SK-N-DZ (cell line): Measurements from ENCODE around the gene TMEM131.
"Not testable (repeated sequence)": the region's sequence is repeated elsewhere in the genome, so short reads cannot be mapped to it uniquely, and the experiment has no call there.

Experiments
- DNase-seq: peaks from one replicate; pipeline ENCODE4 v3.0.0-alpha.2; 2015; ENCODE audit warnings: low spot score

TMEM131 gene

DNA sequence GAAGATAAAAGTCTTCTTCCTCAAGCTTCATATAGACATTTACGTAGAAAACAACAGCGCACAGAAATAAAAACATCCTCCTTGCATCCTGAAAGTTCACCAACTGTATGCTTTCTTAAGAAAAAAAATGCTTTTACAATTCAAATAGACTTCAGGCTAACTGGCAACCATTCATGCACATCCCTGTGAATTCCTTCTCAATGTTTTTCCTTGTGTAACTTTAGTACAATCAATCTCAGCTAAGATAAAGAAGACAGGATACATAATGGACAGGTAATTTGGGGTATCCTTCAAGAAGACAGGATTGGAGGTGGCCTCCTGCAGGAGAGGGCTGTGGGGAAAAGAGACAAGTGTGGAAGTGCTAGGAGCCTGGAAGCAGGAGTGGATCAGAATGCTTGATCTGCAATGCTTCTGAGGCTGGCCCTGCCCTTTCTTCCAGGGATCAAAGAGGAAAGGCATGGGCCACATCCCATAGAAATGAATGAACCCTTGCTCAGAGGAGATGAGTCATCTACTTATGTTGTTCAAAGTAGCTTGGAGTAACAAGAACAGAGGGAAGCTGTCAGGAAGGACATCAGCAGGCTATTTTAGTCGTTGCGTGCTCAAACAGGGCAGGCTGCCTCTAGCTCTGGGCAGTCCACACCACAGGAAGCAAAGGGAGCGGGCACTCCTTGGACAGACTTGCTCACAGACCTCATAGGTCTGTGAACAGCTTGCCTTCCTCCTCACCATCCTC is 126.6 kb downstream of the TMEM131 start:
- DNase-seq: no peak

GRCh38 chr2:97863829-97864228 is 131.9 kb downstream of the TMEM131 start:
- DNase-seq: no peak

DNA sequence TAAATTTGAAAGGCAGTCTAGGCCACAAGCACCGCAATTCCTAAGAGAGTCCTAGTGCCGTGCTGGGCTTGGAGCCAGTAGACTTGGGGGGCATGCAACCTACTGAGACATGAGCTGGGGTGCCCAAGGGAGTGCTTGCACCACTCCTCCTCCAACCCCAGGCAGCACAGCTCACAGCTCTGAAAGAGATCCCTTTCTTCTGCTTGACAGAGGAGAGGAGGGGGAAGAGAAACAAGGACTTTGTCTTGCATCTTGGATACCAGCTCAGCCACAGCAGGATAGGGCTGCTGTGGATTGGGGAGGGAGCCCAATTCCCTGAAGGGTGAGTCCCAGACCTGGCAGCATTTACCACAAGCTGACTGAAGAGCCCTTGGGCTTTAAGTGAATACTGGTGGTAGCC is 134.6 kb downstream of the TMEM131 start:
- no peak for DNase-seq

GRCh38 chr2:97858442-97858841 is 137.3 kb downstream of the TMEM131 start:
- no peak for DNase-seq

- DNase-seq: no peak
Observed at GRCh38 chr2:97857553-97857952, 138.2 kb downstream of the TMEM131 start.

DNA sequence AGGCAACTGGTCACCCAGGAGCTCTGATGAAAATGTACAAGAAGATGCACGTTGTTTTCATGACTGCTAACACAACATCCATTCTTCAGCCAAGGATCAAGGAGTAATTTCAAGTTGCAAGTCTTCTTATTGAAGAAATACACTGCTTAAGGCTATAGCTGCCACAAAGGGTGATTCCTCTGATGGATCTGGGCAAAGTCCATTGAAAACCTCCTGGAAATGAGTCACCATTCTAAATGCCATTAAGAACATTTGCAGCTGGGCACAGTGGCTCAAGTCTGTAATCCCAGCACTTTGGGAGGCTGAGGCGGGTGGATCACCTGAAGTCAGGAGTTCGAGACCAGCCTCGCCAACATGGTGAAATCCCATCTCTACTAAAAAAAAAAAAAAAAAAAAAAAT is 142.7 kb downstream of the TMEM131 start:
- not testable (repeated sequence) for DNase-seq

DNA sequence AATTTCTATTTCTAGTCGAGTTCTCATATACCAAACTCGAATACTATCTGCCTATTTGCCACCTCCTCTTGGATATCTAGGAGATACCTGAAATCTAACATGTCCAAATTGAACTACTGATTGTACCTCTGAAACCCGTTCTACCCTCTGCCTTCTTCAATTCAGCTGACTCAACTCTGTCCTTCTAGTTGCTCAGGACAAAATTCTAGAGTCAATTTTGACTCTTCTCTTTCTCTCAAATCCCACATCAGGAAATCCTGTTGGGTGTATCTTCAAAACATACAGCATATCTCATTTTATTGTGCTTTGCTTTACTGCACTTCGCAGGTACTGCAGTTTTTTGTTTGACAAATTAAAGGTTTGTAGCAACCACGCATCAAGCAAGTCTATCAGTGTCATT is 144.6 kb downstream of the TMEM131 start:
- DNase-seq: no peak

GRCh38 chr2:97849881-97850528 is 145.7 kb downstream of the TMEM131 start:
- no peak for DNase-seq

- no peak for DNase-seq
Observed at GRCh38 chr2:97848306-97848705, 147.4 kb downstream of the TMEM131 start.

GRCh38 chr2:97846716-97847115 is 149.0 kb downstream of the TMEM131 start:
- DNase-seq: not testable (repeated sequence)

DNA sequence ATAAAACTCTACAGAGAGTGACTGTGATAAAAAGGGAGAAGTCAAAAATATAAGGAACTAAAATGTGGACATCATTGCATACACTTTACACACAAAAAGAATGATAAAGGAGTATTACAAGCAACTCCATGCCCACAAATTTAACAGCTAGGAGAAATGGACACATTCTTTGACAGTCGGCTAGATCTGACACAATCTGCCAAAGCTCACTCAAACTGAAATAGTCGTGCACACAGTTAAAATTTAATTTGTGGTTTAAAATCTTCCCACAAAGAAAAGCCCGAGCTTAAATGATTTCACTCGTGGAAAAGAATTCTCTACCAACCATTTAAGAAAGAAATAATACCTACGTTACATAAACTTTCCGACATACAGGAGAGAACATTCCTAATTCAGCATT is 149.9 kb downstream of the TMEM131 start:
- no peak for DNase-seq

- no peak for DNase-seq
Observed at GRCh38 chr2:97845133-97845532, 150.6 kb downstream of the TMEM131 start.

DNA sequence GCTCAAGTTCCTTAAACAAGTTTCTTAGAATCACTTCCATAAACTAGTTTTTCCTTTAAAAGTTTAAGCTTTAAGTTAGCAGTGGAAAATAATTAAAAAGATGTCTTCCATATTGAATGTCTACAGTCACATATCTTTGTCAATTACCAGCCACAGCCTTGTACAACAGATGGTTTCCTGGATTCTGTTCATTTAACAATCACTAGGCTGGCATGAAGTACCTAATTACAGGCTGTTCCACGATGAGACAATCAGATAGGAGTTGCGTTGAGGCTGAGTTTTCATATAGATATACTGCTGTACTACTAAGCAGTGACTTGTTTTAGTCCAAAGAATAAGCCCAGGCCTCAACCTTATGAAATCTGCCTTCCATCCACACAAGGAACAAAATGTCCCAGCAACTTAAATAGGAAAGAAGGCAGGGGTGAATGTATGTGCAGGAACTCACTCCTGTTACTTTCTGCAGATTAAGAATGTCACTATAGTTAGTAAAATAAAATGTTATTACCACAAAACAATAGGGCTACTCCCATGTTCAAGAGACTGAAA is 151.4 kb downstream of the TMEM131 start:
- peak; percentile 68 for DNase-seq

DNA sequence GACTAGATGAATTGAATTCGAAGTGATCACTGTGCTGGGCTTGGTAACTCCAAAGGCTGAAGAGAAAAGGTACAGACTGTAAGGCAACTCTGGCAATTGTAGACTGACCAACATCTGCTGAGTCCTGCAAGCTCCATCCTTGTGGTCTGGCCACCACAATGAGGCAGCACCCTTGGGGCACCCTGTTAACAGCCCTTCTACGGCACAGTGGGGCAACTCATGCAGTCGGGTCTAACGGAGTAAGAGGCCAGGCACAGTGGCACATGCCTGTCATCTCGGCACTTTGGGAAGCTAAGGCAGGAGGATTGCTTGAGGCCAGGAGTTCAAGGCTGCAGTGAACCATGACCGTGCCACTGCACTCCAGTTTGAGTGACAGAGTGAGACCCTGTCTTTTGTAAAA is 155.6 kb downstream of the TMEM131 start:
- DNase-seq: no peak

DNA sequence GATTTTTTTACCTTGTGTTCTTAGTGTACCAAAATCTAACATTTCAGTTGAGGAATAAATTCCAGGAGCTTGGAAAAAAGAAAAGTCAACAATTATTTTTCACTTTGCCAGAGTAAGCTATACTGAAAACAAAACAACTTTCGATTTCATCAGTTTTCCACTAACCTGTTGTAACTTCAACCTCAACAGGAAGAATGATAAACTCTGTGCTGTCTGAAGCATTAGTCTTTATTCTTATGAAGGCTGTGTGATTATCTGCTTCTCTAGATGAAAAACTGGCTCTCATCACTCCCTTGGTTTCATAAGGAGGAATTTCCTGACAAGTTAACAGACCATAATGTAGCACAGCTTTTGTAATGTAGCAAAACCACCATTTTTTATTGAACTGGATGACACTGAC is 161.1 kb downstream of the TMEM131 start:
- DNase-seq: no peak

GRCh38 chr2:97831121-97831520 is 164.6 kb downstream of the TMEM131 start:
- no peak for DNase-seq

- not testable (repeated sequence) for DNase-seq
Observed at GRCh38 chr2:97829255-97829654, 166.5 kb downstream of the TMEM131 start.

GRCh38 chr2:97827013-97827412 is 168.7 kb downstream of the TMEM131 start:
- not testable (repeated sequence) for DNase-seq

GRCh38 chr2:97826266-97826847 is 169.4 kb downstream of the TMEM131 start:
- not testable (repeated sequence) for DNase-seq

DNA sequence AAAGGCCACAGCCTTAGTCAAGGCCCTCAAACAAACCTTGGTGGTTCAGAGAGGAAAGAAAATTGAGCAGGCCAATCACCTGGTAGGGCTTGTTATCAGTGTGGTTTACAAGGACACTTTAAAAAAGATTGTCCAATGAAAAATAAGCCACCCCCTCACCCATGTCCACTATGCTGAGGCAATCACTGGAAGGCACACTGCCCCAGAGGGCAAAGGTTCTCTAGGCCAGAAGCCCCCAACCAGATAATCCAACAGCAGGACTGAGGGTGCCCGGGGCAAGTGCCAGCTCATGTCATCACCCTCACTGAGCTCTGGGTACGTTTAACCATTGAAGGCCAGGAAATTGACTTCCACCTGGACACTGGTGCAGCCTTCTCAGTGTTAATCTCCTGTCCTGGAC is 171.7 kb downstream of the TMEM131 start:
- DNase-seq: not testable (repeated sequence)

DNA sequence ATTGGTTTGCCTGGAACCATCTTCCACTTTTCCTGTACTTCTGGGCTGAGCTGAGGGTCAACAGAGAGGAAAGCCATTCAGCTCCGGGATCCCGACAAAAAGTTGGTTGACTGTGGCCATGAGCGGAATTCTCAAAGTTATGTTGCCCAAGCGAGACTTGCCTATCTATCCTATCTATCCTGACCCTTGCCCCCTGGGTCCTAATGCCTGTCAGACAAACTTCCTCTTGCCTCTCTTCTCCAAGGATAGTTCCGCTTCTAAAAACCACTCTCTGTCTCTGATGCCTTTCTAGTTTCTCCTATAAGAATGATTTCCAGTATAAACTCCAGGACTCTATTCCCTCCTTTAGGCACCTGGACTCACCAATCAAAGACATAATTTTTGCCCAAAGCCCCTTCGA is 173.9 kb downstream of the TMEM131 start:
- DNase-seq: not testable (repeated sequence)

DNA sequence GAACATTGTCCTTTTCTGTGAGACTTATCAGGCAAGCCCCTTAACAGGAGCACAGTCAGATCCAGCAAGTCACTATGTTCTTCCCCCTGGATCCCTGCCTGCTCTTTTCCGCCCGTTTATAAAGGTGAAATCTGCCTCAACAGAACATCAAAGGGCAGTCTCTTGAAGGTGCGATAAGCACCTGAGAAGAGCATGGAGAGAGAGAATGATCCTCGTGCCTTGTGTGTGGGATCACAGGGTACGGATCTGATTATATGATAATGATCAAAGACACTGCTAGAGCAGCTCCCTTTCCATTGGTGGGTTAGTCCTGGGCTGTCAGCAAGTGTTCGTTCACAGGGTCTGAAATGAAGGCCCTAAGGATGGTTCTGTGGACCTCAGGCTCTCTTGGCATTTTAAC is 176.0 kb downstream of the TMEM131 start:
- peak; percentile 40 for DNase-seq

GRCh38 chr2:97816411-97816810 is 179.3 kb downstream of the TMEM131 start:
- DNase-seq: no peak
